SK-N-SH (cell line): Measurements from ENCODE around the gene CD28. TPM values are rescaled to one million over a fixed set of nuclear protein-coding genes. Genes with fewer than 3 reads are reported as not detected.

Experiments used
- CTCF ChIA-PET: fragments of 300-600, 350-600 bp; formaldehyde crosslinking; extraction: SDS; loops from one replicate; lab custom pipeline; 2021; lab: Yijun Ruan, JAX
- POLR2A ChIA-PET: fragments of 350-600 bp; sonication (Branson Sonifier 250); formaldehyde crosslinking; extraction: SDS; loops from one replicate; lab custom pipeline; 2020; ENCODE audit warnings: antibody characterized with exemption, inconsistent platforms; lab: Yijun Ruan, JAX
- DNase-seq: peaks from one replicate; pipeline ENCODE4 v3.0.0; 2012
- H2AFZ ChIP-seq: fragments of 200-600 bp; sonication (generic); 2 replicates; pipeline ENCODE4 v1.8.1; 2016; ENCODE audit warnings: antibody characterized with exemption, mild to moderate bottlenecking, low read depth
- H3F3A ChIP-seq: fragments of 200-600 bp; sonication (generic); replicated peaks from 2 replicates; pipeline ENCODE3; 2016; ENCODE audit warnings: antibody characterized with exemption, mild to moderate bottlenecking; ENCODE audit not compliant: insufficient read depth
- H3K27ac ChIP-seq, 2 experiments: fragments of 200-500 bp in 1 of 2; fragments of 200-600 bp in 1 of 2; sonication (Bioruptor generic) in 1 of 2; sonication (generic), shearing (Covaris generic) in 1 of 2; 2 replicates each; pipeline versions ENCODE4 v1.5.1 to v1.6.1; 2014 to 2016; ENCODE audit warnings: low read depth in 2 of 2, inconsistent platforms in 1 of 2, low read length in 1 of 2, mild to moderate bottlenecking in 1 of 2, mixed read lengths in 1 of 2
- H3K27me3 ChIP-seq: fragments of 200-600 bp; sonication (generic), shearing (Covaris generic); 2 replicates; pipeline ENCODE4 v1.6.1; 2016; ENCODE audit warnings: mixed run types; ENCODE audit not compliant: insufficient read depth
- H3K36me3 ChIP-seq, 2 experiments: fragments of 200-500 bp in 1 of 2; fragments of 200-600 bp in 1 of 2; sonication (Bioruptor generic) in 1 of 2; sonication (generic) in 1 of 2; replicated peaks in 1 of 2; 2 replicates each; pipeline versions ENCODE3 to v1.5.1; 2014 to 2016; ENCODE audit warnings: low read length in 1 of 2, mild to moderate bottlenecking in 1 of 2; ENCODE audit not compliant: insufficient read depth in 2 of 2, control insufficient read depth in 1 of 2
- H3K4me1 ChIP-seq, 2 experiments: fragments of 200-500 bp in 1 of 2; fragments of 200-600 bp in 1 of 2; sonication (Bioruptor generic) in 1 of 2; sonication (generic), shearing (Covaris generic) in 1 of 2; 2 replicates each; pipeline versions ENCODE4 v1.5.1 to v1.6.1; 2014 to 2016; ENCODE audit warnings: low read depth in 1 of 2, low read length in 1 of 2, mixed run types in 1 of 2; ENCODE audit not compliant: insufficient read depth in 2 of 2, control insufficient read depth in 1 of 2
- H3K4me2 ChIP-seq: fragments of 200-600 bp; sonication (generic), shearing (Covaris generic); 2 replicates; pipeline ENCODE4 v1.6.1; 2017; ENCODE audit warnings: mixed run types
- H3K4me3 ChIP-seq, 2 experiments: fragments of 200-500 bp in 1 of 2; fragments of 200-600 bp in 1 of 2; sonication (Bioruptor generic) in 1 of 2; sonication (generic), shearing (Covaris generic) in 1 of 2; 2 replicates each; pipeline versions ENCODE4 v1.5.1 to v1.8.1; 2014 to 2016; ENCODE audit warnings: low read depth in 2 of 2, inconsistent platforms in 1 of 2, low read length in 1 of 2, mild to moderate bottlenecking in 1 of 2, mixed read lengths in 1 of 2, moderate library complexity in 1 of 2
- H3K79me2 ChIP-seq: fragments of 200-600 bp; sonication (generic); 2 replicates; pipeline ENCODE4 v1.8.1; 2017; ENCODE audit warnings: mild to moderate bottlenecking; ENCODE audit not compliant: insufficient read depth
- H3K9ac ChIP-seq: fragments of 200-600 bp; sonication (generic); 2 replicates; pipeline ENCODE4 v1.6.1; 2017; ENCODE audit warnings: mixed run types
- H3K9me2 ChIP-seq: fragments of 200-600 bp; sonication (generic); 2 replicates; pipeline ENCODE4 v1.6.1; 2017; ENCODE audit warnings: mixed run types
- H3K9me3 ChIP-seq: fragments of 200-600 bp; sonication (generic); 2 replicates; pipeline ENCODE4 v1.6.1; 2017; ENCODE audit warnings: mixed run types, mild to moderate bottlenecking, moderate library complexity
- H4K20me1 ChIP-seq: fragments of 200-600 bp; sonication (generic); 2 replicates; pipeline ENCODE4 v1.6.1; 2017; ENCODE audit warnings: mild to moderate bottlenecking, mixed run types; ENCODE audit not compliant: insufficient read depth
- CTCF ChIP-seq: fragments of 200-600 bp; sonication (generic); IDR thresholded peaks from 2 replicates; pipeline ENCODE4 v1.6.1; 2017; ENCODE audit warnings: antibody characterized with exemption, mild to moderate bottlenecking, moderate library complexity
- ELF1 ChIP-seq: IDR thresholded peaks from 2 replicates; pipeline ENCODE4 v1.4.0; 2012
- EZH2phosphoT487 ChIP-seq: fragments of 200-600 bp; sonication (generic); IDR thresholded peaks from 2 replicates; pipeline ENCODE4 v1.6.1; 2017; ENCODE audit warnings: low read depth, mixed run types, mild to moderate bottlenecking, antibody characterized with exemption, moderate library complexity, borderline replicate concordance
- FOSL2 ChIP-seq: IDR thresholded peaks from 2 replicates; pipeline ENCODE4 v1.4.0; 2012; ENCODE audit warnings: low read depth, mild to moderate bottlenecking, moderate library complexity, borderline replicate concordance
- GABPA ChIP-seq: IDR thresholded peaks from 2 replicates; pipeline ENCODE4 v1.4.0; 2012; ENCODE audit warnings: low read depth, mild to moderate bottlenecking
- GATA2 ChIP-seq: sonication (generic); formaldehyde crosslinking; IDR thresholded peaks from 2 replicates; pipeline ENCODE4 v1.5.0; 2020; ENCODE audit warnings: mild to moderate bottlenecking, missing genetic modification reagents
- JUND ChIP-seq: IDR thresholded peaks from 2 replicates; pipeline ENCODE4 v1.4.0; 2012
- POLR2AphosphoS5 ChIP-seq: IDR thresholded peaks from 2 replicates; pipeline ENCODE4 v1.6.1; 2012; ENCODE audit warnings: low read depth, low read length
- RAD21 ChIP-seq: IDR thresholded peaks from 2 replicates; pipeline ENCODE4 v1.6.1; 2012; ENCODE audit warnings: mild to moderate bottlenecking, low read length
- RFX5 ChIP-seq: IDR thresholded peaks from 2 replicates; pipeline ENCODE4 v1.6.1; 2012; ENCODE audit warnings: mild to moderate bottlenecking, improper control_type of control experiment, low read length
- TAF1 ChIP-seq: IDR thresholded peaks from 2 replicates; pipeline ENCODE4 v1.6.1; 2012; ENCODE audit warnings: low read depth, mild to moderate bottlenecking, low read length, moderate library complexity, borderline replicate concordance
- TEAD4 ChIP-seq: IDR thresholded peaks from 2 replicates; pipeline ENCODE4 v1.4.0; 2012; ENCODE audit warnings: mild to moderate bottlenecking, borderline replicate concordance; ENCODE audit not compliant: insufficient read depth
- YY1 ChIP-seq: IDR thresholded peaks from 2 replicates; pipeline ENCODE4 v1.4.0; 2012; ENCODE audit warnings: low read depth, mild to moderate bottlenecking
- WGBS: methylation state at CpG from one replicate; pipeline ENCODE4 v1.1.6; 2017; ENCODE audit warnings: low lambda C conversion rate; 5-methylcytosine and 5-hydroxymethylcytosine counted together
- polyA plus RNA-seq, 3 experiments: library from polyadenylated mRNA; depleted of rRNA; stranded (reverse); fragments of >200 nt; gene quantifications; 2 replicates each; pipeline ENCODE4 v1.2.3, GENCODE V29; 2012
- TF ChIP-seq, protein P1 (sequence below): IDR thresholded peaks from 2 replicates; pipeline ENCODE4 v1.4.0; 2012; ENCODE audit warnings: low read depth
- TF ChIP-seq, protein P2 (sequence below): IDR thresholded peaks from 2 replicates; pipeline ENCODE4 v1.4.0; 2012; ENCODE audit warnings: low read depth, borderline replicate concordance

Gene CD28
- polyA plus RNA-seq (2012; rRNA removed): 0.05 and 0.13 TPM in 2 replicates
- polyA plus RNA-seq (2012; cell fraction: cytosol; rRNA removed): 0.04 and 0.10 TPM in 2 replicates
- 0.05 and 0.06 TPM in 2 replicates for polyA plus RNA-seq (2012; cell fraction: nucleus; rRNA removed)

DNA sequence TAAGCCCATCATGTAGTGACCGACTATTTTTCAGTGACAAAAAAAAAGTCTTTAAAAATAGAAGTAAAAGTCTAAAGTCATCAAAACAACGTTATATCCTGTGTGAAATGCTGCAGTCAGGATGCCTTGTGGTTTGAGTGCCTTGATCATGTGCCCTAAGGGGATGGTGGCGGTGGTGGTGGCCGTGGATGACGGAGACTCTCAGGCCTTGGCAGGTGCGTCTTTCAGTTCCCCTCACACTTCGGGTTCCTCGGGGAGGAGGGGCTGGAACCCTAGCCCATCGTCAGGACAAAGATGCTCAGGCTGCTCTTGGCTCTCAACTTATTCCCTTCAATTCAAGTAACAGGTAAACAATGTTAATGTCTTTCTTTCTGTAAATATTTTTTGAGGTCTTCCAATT is at the start of gene CD28:
Gene CD28 (plus strand): TSS at position 237 of the 400 bp plus-strand sequence. CDS start 58 bp downstream, at position 295.
- DNase-seq: no peak
- no peaks in the 10 kb centered on the region for H3K27me3 ChIP-seq
- no peaks in the 10 kb centered on the region for H3F3A ChIP-seq
- H2AFZ ChIP-seq: no peak within 1 kb of the TSS
- no peaks in the 10 kb centered on the region for H3K79me2 ChIP-seq
- H3K9ac ChIP-seq: no peak within 1 kb of the TSS
- 80% methylated on average over 9 of the region's 9 CpGs for WGBS
- H3K9me2 ChIP-seq: no peaks in the 10 kb centered on the region
- H4K20me1 ChIP-seq: no peaks in the 10 kb centered on the region
- ChIA-PET POLR2A (no interaction called here), CTCF (no interaction called here)
- 0 out of 2 replicates have a peak, but pooled peaks cover 6% of the 10 kb centered on the region for H3K9me3 ChIP-seq
- no peak within 1 kb of the TSS for H3K27ac ChIP-seq
- no peaks in the 10 kb centered on the region for H3K4me1 ChIP-seq
- no peaks in the 10 kb centered on the region for H3K36me3 ChIP-seq
- no peak within 1 kb of the TSS for H3K4me3 ChIP-seq
- H3K4me2 ChIP-seq: no peak within 1 kb of the TSS
- TF ChIP-seq GATA2: no peak
- no peak for TF ChIP-seq POLR2AphosphoS5
- no peak for TF ChIP-seq YY1
- TF ChIP-seq GABPA: no peak
- TF ChIP-seq, protein P1, sequence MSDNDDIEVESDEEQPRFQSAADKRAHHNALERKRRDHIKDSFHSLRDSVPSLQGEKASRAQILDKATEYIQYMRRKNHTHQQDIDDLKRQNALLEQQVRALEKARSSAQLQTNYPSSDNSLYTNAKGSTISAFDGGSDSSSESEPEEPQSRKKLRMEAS: no peak
- TF ChIP-seq RAD21: no peak
- no peak for TF ChIP-seq FOSL2
- no peak for TF ChIP-seq CTCF

DNA sequence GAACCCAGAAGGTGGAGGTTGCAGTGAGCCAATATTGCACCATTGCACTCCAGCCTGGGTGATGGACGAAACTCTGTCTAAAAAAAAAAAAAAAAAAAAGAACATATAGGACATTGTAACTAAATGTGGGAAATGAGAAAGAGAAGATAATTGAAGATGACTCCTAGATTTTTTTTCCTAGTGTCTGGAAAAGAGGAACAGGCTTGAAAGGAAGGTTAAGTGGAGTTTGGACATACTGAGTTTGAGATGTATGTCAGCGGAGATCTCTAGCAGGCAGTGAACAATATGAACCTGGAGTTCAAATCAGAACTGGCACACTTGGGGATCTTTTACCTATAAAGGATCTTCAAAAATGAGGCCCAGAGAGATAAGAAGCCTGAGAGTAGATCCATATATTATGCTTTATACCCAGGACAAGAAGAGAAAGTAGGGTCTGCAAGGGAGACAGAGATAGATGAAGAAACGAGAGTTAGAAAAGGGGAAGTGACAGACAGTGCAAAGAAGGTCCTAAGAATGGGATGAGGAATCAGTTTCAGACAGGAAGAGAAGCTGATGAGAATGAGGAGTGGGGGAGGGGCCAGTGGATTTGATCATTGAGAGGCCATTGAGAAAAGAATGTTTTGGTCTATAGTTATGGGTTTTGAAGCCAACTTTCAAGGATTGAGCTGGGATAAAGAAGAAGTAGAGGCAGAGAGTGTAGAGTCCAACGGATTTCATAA is 46.9 kb upstream of the CD28 start:
- Histone ChIP-seq H3K4me1 (no peaks in the 10 kb centered on the region), H3K4me2 (no peak overlapping the region)
- CTCF ChIA-PET: no interaction called here

GRCh38 chr2:203660465-203660864 is 46.0 kb upstream of the CD28 start:
- H4K20me1 ChIP-seq: no peaks in the 10 kb centered on the region
- CTCF ChIA-PET: no interaction called here
- no peaks in the 10 kb centered on the region for H3K4me1 ChIP-seq
- no peaks in the 10 kb centered on the region for H3F3A ChIP-seq
- H2AFZ ChIP-seq: no peak overlapping the region
- no peaks in the 10 kb centered on the region for H3K36me3 ChIP-seq
- no peaks in the 10 kb centered on the region for H3K9me2 ChIP-seq
- no peak overlapping the region for H3K4me2 ChIP-seq
- 80% methylated on average over 2 of the region's 2 CpGs for WGBS
- no peak overlapping the region for H3K9ac ChIP-seq
- POLR2A ChIA-PET: no interaction called here
- H3K4me3 ChIP-seq: no peak overlapping the region
- no peak overlapping the region for H3K27ac ChIP-seq
- H3K27me3 ChIP-seq: no peaks in the 10 kb centered on the region
- no peaks in the 10 kb centered on the region for H3K9me3 ChIP-seq
- H3K79me2 ChIP-seq: no peaks in the 10 kb centered on the region
- no peak for DNase-seq
- TF ChIP-seq EZH2phosphoT487 (no peak), ELF1 (no peak), JUND (no peak), TEAD4 (no peak)
- TF ChIP-seq, protein P1: no peak
- TF ChIP-seq, protein P2, sequence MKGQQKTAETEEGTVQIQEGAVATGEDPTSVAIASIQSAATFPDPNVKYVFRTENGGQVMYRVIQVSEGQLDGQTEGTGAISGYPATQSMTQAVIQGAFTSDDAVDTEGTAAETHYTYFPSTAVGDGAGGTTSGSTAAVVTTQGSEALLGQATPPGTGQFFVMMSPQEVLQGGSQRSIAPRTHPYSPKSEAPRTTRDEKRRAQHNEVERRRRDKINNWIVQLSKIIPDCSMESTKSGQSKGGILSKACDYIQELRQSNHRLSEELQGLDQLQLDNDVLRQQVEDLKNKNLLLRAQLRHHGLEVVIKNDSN: no peak

More for the DNA sequence above, 46.9 kb upstream of the CD28 start:
- WGBS: 78% methylated on average over 4 of the region's 4 CpGs
- Histone ChIP-seq H3K27ac (no peak overlapping the region), H3K9me3 (no peaks in the 10 kb centered on the region), H3K27me3 (no peaks in the 10 kb centered on the region), H3F3A (no peaks in the 10 kb centered on the region), H3K36me3 (no peaks in the 10 kb centered on the region), H3K79me2 (no peaks in the 10 kb centered on the region), H2AFZ (no peak overlapping the region), H4K20me1 (no peaks in the 10 kb centered on the region), H3K9ac (no peak overlapping the region), H3K4me3 (no peak overlapping the region), H3K9me2 (no peaks in the 10 kb centered on the region)
- TF ChIP-seq GABPA (no peak), RFX5 (no peak), TAF1 (no peak)
- POLR2A ChIA-PET: no interaction called here
- DNase-seq: no peak
